Activated CD4-positive, alpha-beta T cell treated with anti-CD3 and anti-CD28 coated beads, Interleukin-10, Interleukin-2, amounts not matched to agents 100 ng/mL and 50 ng/mL, durations not matched to agents 16 hours and 8 hours (primary cell): ENCODE data around the gene SMIM15.
"Not testable (repeated sequence)": the region's sequence is repeated elsewhere in the genome, so short reads cannot be mapped to it uniquely, and the experiment has no call there.

Experiments used
- DNase-seq: peaks from one replicate; pipeline ENCODE4 v3.0.0-alpha.2; 2020

The SMIM15 gene, protein sequence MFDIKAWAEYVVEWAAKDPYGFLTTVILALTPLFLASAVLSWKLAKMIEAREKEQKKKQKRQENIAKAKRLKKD

GRCh38 chr5:61162010-61162831, at the start of gene SMIM15:
SMIM15 (minus strand) TSS chr5:61162468; CDS start chr5:61160171, 2,297 bp downstream.
- peak; percentile 93 for DNase-seq

- no peak for DNase-seq
Measured at GRCh38 chr5:61207884-61208283, 45.6 kb upstream of the SMIM15 start.

GRCh38 chr5:61205013-61205412, 42.7 kb upstream of the SMIM15 start:
- no peak for DNase-seq

- peak; percentile 88 for DNase-seq
Measured at GRCh38 chr5:61202213-61202612, 39.9 kb upstream of the SMIM15 start.

GRCh38 chr5:61200582-61201155, 38.4 kb upstream of the SMIM15 start:
- DNase-seq, result peak; percentile 27

- no peak for DNase-seq
Measured at GRCh38 chr5:61198606-61199005, 36.3 kb upstream of the SMIM15 start.

DNA sequence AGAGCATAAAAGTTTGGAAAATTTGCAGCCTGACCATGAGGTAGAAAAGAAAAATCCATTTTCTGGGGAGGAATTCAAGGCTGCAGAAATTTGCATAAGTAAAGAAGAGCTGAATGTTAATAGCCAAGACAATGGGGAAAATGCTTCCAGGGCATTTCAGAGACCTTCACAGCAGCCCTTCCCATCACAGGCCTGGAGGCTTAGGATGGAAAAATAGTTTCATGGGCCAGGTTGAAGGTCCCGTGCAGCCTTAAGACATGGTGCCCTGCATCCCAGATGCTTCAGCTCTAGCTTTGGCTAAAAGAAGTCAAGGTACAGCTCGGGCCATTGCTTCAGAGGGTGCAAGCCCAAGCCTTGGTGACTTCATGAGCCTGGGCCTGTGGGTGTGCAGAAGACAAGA, 25.6 kb upstream of the SMIM15 start:
- not testable (repeated sequence) for DNase-seq

DNA sequence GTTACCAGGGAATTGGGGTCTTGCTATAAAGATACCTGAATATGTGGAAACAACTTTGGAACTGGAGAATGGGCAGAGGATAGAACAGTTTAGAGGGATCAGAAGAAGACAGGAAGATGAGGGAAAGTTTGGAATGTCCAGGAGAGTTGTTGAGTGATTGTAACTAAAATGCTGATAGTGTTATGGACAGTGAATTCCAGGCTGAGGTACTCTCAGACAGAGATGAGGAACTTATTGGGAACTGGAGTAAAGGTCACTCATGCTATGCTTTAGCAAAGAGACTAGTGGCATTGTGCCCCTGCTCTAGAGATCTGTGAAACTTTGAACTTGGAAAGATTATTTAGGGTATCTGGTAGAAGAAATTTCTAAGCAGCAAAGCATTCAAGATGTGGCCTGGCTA, 25.1 kb upstream of the SMIM15 start:
- not testable (repeated sequence) for DNase-seq

DNA sequence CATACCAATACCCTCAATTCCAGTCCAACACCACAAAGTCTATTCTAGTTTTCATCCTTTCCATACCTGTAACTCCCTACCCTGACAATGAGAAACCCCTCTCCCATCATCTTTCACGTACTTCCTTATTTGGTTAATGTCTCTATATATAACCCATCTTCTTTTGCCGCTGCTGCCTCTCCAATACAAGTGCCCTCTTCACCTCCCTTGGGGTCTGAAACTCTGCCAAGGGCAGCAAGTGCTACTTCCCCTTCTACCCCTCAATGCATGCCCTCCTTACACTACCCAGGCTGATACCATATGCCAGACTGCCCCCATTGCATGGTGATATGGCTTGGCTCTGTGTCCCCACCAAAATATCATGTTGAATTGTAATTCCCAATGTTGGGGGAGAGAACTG, 24.4 kb upstream of the SMIM15 start:
- DNase-seq, result no peak

DNA sequence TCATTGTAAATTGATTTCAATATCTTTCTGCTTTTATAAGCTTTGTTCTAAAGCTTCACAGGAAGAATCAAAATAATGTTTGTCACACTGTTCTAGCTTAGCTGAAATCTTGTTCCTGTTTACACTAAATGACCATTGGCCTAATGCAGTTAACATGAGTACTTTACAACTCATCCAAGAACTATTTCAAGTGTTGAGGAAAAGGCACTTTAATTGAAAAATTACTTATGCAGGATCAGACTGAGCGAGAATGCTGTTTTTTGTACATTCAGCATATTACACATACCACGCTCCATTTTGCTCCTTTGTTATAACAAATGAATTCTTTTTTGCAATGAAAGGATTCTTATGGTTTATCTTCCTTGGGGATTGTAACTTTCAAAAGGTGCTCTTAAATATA, 22.4 kb upstream of the SMIM15 start:
- no peak for DNase-seq

GRCh38 chr5:61183538-61183937, 21.3 kb upstream of the SMIM15 start:
- DNase-seq, result no peak

DNA sequence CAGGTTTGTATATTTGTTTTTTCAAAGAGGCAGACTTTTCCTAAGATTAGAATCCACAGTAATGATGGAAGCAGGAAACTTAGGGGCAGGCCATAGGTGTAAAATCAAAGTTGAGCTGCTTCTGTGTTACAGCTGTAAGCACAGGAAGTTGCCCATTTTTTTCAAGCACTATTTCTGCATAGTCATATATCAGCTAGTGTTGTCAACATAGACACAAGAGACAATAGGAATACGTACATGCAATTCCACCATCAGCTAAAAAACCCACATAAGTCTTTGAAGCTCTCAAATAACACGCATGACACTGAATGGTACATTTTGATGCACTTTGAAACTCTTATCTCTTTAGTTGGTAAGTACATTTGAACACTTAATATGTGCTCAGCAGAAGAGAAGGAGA, 20.2 kb upstream of the SMIM15 start:
- no peak for DNase-seq

DNA sequence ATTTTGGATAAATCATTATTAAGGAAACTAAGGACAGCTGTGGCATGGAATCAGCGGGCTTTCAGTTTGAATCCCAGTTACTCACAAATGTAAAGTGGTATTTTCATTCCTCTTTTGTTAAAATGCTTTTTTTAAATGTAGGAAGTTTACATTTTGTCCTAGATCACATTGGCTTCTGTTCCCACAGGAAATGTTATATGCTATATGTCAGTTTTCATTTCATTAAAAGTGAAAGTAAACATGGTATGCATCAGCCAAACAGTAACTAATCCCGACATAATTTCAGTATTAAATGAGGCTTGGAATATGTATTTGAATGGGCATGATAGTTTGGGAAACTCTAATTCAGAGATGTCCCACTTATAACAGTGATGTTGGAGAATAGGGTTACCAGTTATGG, 18.6 kb upstream of the SMIM15 start:
- no peak for DNase-seq

DNA sequence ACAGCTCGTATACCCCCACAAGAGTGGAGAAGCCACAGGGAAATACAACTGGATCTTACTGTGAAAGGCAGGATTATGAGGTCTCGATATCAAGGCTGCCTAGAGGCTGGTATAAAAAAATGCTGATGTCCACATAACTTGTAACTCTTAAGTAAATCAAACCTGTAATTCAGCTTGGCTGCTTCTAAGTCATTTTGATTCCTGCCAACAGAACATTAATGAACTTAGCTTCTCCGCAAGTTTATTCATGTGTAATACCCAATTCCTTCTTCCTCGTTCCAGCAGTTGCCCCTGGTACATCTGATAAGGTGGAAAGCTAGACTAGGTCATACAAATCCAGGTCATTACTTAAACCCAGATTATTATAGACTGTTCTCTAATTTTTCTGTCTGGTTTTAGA, 16.4 kb upstream of the SMIM15 start:
- no peak for DNase-seq

DNA sequence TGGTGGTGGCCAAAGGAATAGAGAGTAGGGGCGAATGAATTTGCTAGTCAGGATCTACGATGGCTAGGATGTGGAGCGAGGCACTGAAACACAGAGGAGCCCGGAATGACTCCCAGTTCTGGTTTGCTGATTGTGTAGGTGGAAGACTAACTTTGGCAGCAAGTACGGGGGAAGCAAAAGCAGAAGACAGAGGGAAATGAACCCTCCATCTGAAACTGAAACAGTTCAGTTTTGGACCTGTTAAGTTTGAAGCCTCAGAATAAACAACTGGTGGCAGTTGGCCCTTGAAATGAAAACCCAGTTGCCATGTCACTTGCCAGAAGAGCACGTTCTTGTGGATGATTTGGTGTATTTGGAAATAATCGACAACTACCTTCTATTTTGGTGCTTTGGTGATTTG, 15.4 kb upstream of the SMIM15 start:
- DNase-seq, result no peak

GRCh38 chr5:61177070-61177469, 14.8 kb upstream of the SMIM15 start:
- DNase-seq, result no peak

DNA sequence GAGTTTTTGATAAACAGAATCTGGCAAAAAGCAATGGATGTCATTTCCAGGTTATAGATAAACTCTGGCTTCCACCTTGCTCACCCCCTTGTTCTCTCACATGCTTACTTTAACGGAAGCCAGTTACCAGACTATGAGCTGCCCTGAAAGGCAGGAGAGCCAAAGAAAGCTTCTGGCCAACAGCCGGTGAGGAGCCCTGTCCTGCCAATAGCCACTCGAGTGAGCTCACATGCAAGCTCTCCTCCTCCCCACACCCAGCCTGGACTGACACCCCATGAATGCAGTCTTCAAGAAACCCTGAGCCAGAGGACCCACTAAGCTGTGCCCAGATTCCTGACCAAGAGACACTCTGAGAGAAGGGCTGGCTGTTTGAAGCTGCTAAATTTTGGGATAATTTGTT, 14.4 kb upstream of the SMIM15 start:
- no peak for DNase-seq

- DNase-seq, result no peak
Measured at GRCh38 chr5:61171479-61171878, 9.2 kb upstream of the SMIM15 start.

DNA sequence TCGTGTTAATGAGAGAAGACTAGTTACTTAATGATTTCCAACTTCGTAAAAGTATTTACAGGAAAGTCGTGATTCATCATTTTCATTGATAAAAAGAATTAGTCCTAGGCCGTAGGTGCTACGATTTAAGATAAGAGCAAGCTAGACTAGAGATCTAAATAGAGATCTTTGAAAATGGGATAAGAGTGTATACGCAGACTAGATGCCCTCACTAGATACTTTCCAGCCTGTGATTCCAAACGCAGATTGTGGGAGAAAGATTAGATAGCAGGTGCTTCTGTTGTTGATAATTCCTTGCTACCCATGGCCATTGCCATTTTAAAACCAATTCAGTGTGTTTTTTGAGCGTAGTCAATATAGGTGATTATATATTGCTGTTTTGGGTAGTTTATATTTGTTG, 6.7 kb upstream of the SMIM15 start:
- no peak for DNase-seq

DNA sequence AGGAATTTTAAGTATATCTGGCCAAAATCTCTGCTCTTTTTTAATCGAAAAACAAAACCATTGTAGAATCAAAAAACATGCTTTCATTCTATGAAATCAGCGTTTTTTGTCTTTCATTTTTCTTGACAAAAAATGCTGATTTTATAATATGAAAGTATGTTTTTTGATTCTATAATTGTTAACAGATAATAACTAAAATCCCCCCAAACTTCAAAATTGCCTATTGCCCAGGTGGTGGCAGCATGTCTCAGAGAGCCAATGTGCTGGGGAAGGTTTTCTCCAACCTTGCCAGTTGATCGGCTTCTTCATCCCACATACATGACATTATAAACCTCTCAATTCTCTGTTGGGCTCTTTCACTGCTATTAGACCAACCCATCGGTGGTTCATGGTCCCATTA, 5.1 kb upstream of the SMIM15 start:
- DNase-seq, result peak; percentile 18

GRCh38 chr5:61163905-61164304, 1.6 kb upstream of the SMIM15 start:
- DNase-seq, result no peak

DNA sequence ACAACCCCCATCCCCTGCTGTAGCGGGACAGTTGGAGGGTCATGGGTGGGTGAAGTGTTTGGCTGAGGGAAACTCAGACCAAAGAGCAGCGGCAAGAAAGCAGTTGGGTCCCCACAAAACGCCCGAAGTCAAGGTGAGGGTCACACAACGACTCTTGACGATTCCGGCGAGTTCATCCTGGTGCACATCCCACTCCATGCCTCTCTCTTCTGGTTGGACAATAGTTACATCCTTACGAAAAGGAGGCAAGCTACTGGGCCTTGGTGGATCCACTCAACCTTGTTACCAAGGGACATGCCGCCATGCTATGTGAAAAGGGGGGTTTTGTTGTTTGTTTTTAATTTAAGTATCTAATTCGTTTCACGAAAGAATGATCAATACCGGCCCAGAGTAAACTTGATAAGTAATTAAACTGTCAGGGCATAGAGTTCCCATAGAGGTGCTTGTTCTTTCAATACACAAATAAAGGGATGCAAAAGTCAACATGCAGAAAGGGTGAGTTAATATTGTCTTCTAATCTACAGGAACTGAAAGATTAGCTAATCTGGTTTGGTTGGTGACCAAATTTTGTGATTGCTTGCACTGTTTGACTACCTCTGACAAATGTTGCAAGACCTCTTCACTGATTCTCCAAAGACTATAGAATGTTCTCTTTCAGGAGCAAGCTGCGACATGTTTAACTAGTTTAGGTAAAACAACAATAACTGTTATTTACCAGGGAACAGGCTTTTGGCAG, 732 bp upstream of the SMIM15 start:
- no peak for DNase-seq

DNA sequence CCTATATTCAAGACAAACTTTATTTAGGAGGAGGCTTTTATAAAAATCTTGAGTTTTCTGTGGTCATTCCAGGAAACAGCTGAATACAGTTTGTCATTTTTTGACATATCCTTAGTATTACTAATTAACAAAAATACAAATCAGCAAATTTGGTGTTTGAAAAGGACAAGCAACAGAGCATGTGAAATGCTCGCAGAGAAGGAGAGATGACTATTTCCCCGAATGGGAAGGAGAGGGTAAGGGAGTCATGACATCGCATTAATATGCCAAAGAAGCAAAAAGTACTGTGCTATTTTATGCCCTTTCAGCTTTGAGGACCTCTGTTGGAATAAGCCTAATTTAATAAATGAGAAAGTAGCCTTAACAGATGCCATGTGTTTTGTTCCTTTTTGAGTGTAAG, 1.8 kb downstream of the SMIM15 start:
- DNase-seq, result no peak

GRCh38 chr5:61159836-61160235, 2.4 kb downstream of the SMIM15 start:
- no peak for DNase-seq
